ENCODE data around the gene WDR5B. TPM values are rescaled to one million over a fixed set of nuclear protein-coding genes. Genes with fewer than 3 reads are reported as not detected.

Gene WDR5B
- total and polyA plus RNA-seq, 4 donors = 1.8 to 3.7 (median 2.0) TPM

- Histone ChIP-seq H3K36me3 (ENCODE audit: control insufficient read depth in 4 of 4, insufficient read depth in 3 of 4, low read depth in 1 of 4, low read length in 3 of 4) (no peaks in the 10 kb centered on the region), H3K4me1 (ENCODE audit: control insufficient read depth in 4 of 4, insufficient read depth in 4 of 4, low read length in 3 of 4) (peaks cover 5 to 48% (median 28%) of the 10 kb centered on the region in 4 donors), H3K9ac (ENCODE audit: low read depth in 1 of 2, low read length in 2 of 2) (peak within 1 kb of the TSS; percentile 71 to 85), H3K27ac (ENCODE audit: low read depth in 1 of 2, low read length in 2 of 2) (peak within 1 kb of the TSS; percentile 76 to 93), H3K9me3 (ENCODE audit: control insufficient read depth in 4 of 4, low read length in 3 of 4) (no peaks in the 10 kb centered on the region), H3K27me3 (ENCODE audit: control insufficient read depth in 4 of 4, insufficient read depth in 4 of 4, low read length in 3 of 4) (no peaks in the 10 kb centered on the region), H3K4me3 (ENCODE audit: low read depth in 1 of 3, low read length in 3 of 3) (peak within 1 kb of the TSS; percentile 64 to 98 (median 93))
- WGBS = under 1% methylated on average over 31 of the region's 31 CpGs
- TF ChIP-seq YY1 (IDR thresholded peaks at IDR 0.05) = peak; percentile 99
- TF ChIP-seq GABPA (IDR thresholded peaks at IDR 0.05 in 1 of 2, conservative IDR thresholded peaks at IDR 0.05 in 1 of 2) = no peak
- TF ChIP-seq FOXA1 (IDR thresholded peaks at IDR 0.05) = no peak
- peak; percentile 75 for TF ChIP-seq MAX (IDR thresholded peaks at IDR 0.05)
- peak; percentile 64 for TF ChIP-seq ATF3 (IDR thresholded peaks at IDR 0.05)
- peak in 1 of 2 donors; percentile 10 for TF ChIP-seq EGR1 (IDR thresholded peaks at IDR 0.05; ENCODE audit: low read depth in 2 of 2)
- peak; percentile 53 for TF ChIP-seq SP1 (IDR thresholded peaks at IDR 0.05)
- no peak for TF ChIP-seq REST (IDR thresholded peaks at IDR 0.05)
- peak; percentile 37 for TF ChIP-seq NR2F2 (IDR thresholded peaks at IDR 0.05)
- peak; percentile 18 to 32 for TF ChIP-seq HNF4A (conservative IDR thresholded peaks at IDR 0.05)
- TF ChIP-seq RXRA (IDR thresholded peaks at IDR 0.05) = peak in 1 of 2 donors; percentile 67
- TF ChIP-seq FOXA2 (IDR thresholded peaks at IDR 0.05) = no peak
- peak; percentile 31 for TF ChIP-seq TAF1 (conservative IDR thresholded peaks at IDR 0.05)
- no peak for TF ChIP-seq ZBTB33 (IDR thresholded peaks at IDR 0.05)
- TF ChIP-seq JUND (IDR thresholded peaks at IDR 0.05) = peak; percentile 10 to 37
- TF ChIP-seq CTCF (IDR thresholded peaks at IDR 0.05; ENCODE audit: low read depth, low read length, missing input control) = no peak
- peak in 1 of 2 donors; percentile 25 for TF ChIP-seq RAD21 (IDR thresholded peaks at IDR 0.05)
- no peak for TF ChIP-seq HNF4G (IDR thresholded peaks at IDR 0.05)
- peak; percentile 87 for DNase-seq (ENCODE audit: low spot score)
These were observed 32.8 kb downstream of the WDR5B start, which contains the start of gene MIX23 for GRCh38 chr3:122382888-122383666. Gene MIX23 (minus strand): TSS chr3:122383231. CDS start chr3:122383224, 7 bp downstream.
